ENCODE measurements around the gene NFIC.

The NFIC gene

DNA sequence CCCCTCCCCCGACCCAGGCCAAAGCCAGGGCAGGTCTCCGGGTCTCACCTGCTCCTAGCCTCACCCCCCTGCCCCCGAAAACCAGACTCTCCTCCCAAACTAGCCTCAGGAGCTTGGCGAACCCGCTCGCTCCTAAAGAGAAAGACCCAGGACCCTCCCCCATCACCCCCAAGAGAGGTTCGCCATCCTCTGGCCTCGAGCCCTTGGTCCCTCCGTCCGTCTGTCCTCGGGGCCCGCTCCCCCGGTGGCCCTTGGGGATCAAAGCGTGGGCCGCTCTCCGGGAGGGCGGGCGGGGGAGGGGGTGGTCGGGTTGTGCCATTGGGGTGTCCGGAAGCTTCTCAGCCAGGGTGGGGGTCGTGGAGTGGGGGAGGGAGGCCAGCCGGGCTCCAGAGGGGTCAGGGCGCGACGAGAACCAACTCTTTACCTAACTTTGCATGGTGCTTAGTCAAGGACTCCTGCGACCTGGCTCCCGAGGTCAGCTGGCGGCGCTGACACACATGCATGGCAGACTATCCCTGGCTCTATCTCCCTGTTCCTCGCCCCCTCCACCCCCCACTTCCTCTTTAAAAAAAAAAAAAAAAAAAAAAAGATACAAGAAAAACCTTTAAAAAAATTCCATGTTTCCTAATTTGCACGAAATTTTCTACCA, 98.3 kb downstream of the NFIC start:
- H3K4me3 ChIP-seq (ENCODE audit: low read depth, low read length): no peak overlapping the region
- DNase-seq: no peak
- H3K9me3 ChIP-seq (ENCODE audit: severe bottlenecking): no peaks in the 10 kb centered on the region
- H3K36me3 ChIP-seq: peaks cover 7% of the 10 kb centered on the region
- TF ChIP-seq, protein P1, sequence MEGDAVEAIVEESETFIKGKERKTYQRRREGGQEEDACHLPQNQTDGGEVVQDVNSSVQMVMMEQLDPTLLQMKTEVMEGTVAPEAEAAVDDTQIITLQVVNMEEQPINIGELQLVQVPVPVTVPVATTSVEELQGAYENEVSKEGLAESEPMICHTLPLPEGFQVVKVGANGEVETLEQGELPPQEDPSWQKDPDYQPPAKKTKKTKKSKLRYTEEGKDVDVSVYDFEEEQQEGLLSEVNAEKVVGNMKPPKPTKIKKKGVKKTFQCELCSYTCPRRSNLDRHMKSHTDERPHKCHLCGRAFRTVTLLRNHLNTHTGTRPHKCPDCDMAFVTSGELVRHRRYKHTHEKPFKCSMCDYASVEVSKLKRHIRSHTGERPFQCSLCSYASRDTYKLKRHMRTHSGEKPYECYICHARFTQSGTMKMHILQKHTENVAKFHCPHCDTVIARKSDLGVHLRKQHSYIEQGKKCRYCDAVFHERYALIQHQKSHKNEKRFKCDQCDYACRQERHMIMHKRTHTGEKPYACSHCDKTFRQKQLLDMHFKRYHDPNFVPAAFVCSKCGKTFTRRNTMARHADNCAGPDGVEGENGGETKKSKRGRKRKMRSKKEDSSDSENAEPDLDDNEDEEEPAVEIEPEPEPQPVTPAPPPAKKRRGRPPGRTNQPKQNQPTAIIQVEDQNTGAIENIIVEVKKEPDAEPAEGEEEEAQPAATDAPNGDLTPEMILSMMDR (IDR thresholded peaks at IDR 0.05; ENCODE audit: low read depth, low read length): no peak
- H3K27me3 ChIP-seq (ENCODE audit: insufficient read depth, low read depth, severe bottlenecking): no peaks in the 10 kb centered on the region
- H3K27ac ChIP-seq: no peak overlapping the region

DNA sequence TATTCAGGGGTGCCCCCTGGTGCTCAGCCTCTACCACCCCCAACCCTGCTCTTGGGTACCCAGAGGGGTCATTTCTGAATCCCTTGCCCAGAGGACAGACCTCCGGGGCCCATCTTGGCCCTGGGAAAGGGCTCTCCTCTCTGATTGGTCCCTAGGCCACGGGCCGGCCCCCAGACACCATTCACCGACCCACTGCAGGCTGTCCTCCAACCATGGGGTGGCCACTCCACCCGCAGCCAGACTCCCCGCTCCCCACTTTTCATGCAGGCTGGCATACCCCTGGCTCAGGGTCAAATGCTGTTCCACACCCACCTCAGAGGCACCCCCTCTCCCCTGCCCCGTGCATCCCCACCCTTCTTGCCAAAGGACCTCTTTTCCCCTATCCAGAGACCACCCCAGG, 99.2 kb downstream of the NFIC start:
- no peak overlapping the region for H3K4me3 ChIP-seq (ENCODE audit: low read depth, low read length)
- no peak overlapping the region for H3K27ac ChIP-seq
- H3K27me3 ChIP-seq (ENCODE audit: insufficient read depth, low read depth, severe bottlenecking): peaks cover 7% of the 10 kb centered on the region
- H3K9me3 ChIP-seq (ENCODE audit: severe bottlenecking): no peaks in the 10 kb centered on the region
- DNase-seq: no peak
- TF ChIP-seq, protein P1 (IDR thresholded peaks at IDR 0.05; ENCODE audit: low read depth, low read length): no peak
- peaks cover under 1% of the 10 kb centered on the region for H3K36me3 ChIP-seq

DNA sequence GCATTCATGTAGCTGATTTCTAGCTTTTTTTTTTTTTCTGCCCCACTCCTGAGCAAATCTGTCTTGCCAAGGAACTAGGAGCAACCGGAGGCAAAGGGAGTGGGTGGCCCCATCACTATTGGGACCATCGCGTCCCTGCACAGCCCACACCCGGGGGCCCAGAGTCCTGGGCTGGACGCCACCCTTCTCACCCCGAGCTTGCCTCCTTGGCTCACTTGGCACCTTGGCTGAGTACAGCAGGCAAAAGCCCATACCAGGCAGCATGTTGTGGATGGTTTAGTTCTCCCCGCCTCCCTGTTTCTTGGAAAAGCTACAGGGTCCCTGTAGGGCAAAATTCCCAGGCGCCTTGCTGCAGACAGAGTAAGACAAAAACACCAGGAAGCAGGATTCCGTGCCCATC, 100.3 kb downstream of the NFIC start:
- peaks cover 10% of the 10 kb centered on the region for H3K27me3 ChIP-seq (ENCODE audit: insufficient read depth, low read depth, severe bottlenecking)
- TF ChIP-seq, protein P1 (IDR thresholded peaks at IDR 0.05; ENCODE audit: low read depth, low read length): no peak
- DNase-seq: no peak
- no peak overlapping the region for H3K27ac ChIP-seq
- H3K4me3 ChIP-seq (ENCODE audit: low read depth, low read length): no peak overlapping the region
- H3K36me3 ChIP-seq: no peaks in the 10 kb centered on the region; the same call in none of the 2 replicates
- no peaks in the 10 kb centered on the region for H3K9me3 ChIP-seq (ENCODE audit: severe bottlenecking)

DNA sequence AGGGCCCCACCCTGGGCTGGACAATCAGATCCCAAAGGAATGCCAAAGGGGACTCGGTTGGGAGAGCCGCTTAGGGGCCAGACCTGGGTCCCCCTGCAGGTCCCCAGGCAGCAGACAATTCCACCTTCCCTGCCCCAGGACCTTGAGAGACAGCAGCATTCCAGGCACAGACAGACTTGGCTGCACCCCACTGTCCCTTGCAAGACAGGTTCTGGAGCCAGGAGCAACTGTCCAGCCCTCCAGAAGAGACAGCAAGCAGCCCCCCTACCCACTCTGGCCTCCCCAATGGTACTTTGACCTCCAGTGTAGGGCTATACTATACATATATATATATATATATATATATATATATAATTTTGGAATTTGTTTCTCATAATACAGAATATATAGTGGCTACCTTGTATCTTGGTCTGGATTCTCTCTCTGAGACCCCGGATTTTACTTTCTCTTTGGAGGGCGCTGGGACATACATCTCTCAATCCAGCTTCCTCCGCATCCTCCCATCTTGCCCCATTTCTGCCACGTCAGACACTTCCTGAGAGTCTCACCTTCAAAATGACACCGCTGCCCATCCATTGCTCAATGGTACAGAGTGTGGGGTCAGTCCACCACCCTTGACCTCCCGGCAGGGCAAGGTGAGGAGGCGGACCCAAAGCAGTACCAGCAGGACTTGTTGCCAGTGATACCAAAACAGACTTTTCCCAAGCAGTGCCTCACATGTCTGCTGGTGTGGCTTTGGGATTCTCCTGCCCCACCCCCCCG, 101.2 kb downstream of the NFIC start:
- TF ChIP-seq, protein P1 (IDR thresholded peaks at IDR 0.05; ENCODE audit: low read depth, low read length): no peak
- Histone ChIP-seq H3K27ac (no peak overlapping the region), H3K4me3 (ENCODE audit: low read depth, low read length) (no peak overlapping the region), H3K9me3 (ENCODE audit: severe bottlenecking) (no peaks in the 10 kb centered on the region), H3K27me3 (ENCODE audit: insufficient read depth, low read depth, severe bottlenecking) (peaks cover 10% of the 10 kb centered on the region), H3K36me3 (no peaks in the 10 kb centered on the region; the same call in 1 of the 2 replicates)
- no peak for DNase-seq

DNA sequence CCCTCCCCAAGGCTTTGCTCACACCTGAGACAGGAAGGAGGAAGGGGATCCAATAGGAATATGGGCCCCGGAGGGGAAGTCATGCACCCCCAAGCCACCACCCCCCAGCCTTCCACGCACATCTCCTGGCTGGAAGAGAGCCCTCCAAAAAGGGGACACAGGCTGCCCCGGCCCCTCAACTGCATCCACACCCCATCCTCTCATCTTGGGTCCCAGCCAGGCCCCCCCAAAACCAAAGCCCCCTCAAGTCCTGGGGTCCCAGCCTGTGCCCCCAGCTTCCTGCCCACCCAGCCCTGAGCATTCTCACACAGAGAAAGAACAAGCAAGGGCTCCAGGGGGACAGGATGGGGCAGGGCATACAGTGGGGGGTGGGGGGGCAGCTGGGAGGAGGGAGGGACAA, 101.8 kb downstream of the NFIC start:
- peaks cover 10% of the 10 kb centered on the region for H3K27me3 ChIP-seq (ENCODE audit: insufficient read depth, low read depth, severe bottlenecking)
- H3K36me3 ChIP-seq: no peaks in the 10 kb centered on the region; the same call in 1 of the 2 replicates
- DNase-seq: no peak
- TF ChIP-seq, protein P1 (IDR thresholded peaks at IDR 0.05; ENCODE audit: low read depth, low read length): no peak
- no peak overlapping the region for H3K27ac ChIP-seq
- no peak overlapping the region for H3K4me3 ChIP-seq (ENCODE audit: low read depth, low read length)
- H3K9me3 ChIP-seq (ENCODE audit: severe bottlenecking): no peaks in the 10 kb centered on the region

Data from WERI-Rb-1 (cell line).